ENCODE data around the gene RPL21. TPM values are rescaled to one million over a fixed set of nuclear protein-coding genes. Genes with fewer than 3 reads are reported as not detected.

The RPL21 gene
- polyA plus RNA-seq, 3 donors: 1,311 to 1,781 (median 1,417) TPM

- Mint-ChIP-seq H3K9me3 (peaks cover 2 to 22% (median 13%) of the 10 kb centered on the region in 7 donors), H3K4me3 (no peak overlapping the region), H3K4me1 (peaks cover 3% of the 10 kb centered on the region), H3K27ac (no peak overlapping the region), H3K36me3 (no peaks in the 10 kb centered on the region), H3K27me3 (ENCODE audit: low read depth in 3 of 3) (peaks cover 2 to 6% (median 2%) of the 10 kb centered on the region in 3 donors)
- no peak for TF ChIP-seq CTCF (IDR thresholded peaks at IDR 0.05)
- Histone ChIP-seq H3K4me3 (replicated peaks in 1 of 3; ENCODE audit: low read depth in 2 of 3, low read length in 3 of 3) (no peak overlapping the region), H3K9me3 (replicated peaks in 1 of 2; ENCODE audit: control insufficient read depth in 1 of 2, insufficient read depth in 1 of 2, low read length in 2 of 2) (peaks cover 0 to 17% of the 10 kb centered on the region in 2 donors), H4K20me1 (ENCODE audit: insufficient read depth, low read length) (no peaks in the 10 kb centered on the region), H3K79me2 (ENCODE audit: insufficient read depth, low read length) (no peaks in the 10 kb centered on the region), H3K4me1 (ENCODE audit: control insufficient read depth in 1 of 2, insufficient read depth in 2 of 2, low read length in 2 of 2) (no peaks in the 10 kb centered on the region), H3K27ac (ENCODE audit: low read depth in 1 of 2, low read length in 2 of 2) (no peak overlapping the region), H3K27me3 (ENCODE audit: control insufficient read depth in 2 of 2, insufficient read depth in 2 of 2, low read length in 2 of 2) (no peaks in the 10 kb centered on the region), H3K9ac (ENCODE audit: insufficient read depth, low read length, poor library complexity, severe bottlenecking) (no peak overlapping the region), H2AFZ (ENCODE audit: insufficient read depth, low read depth, low read length, poor library complexity, severe bottlenecking) (no peak overlapping the region), H3K36me3 (replicated peaks in 1 of 2; ENCODE audit: control insufficient read depth in 1 of 2, insufficient read depth in 2 of 2, low read length in 2 of 2) (no peaks in the 10 kb centered on the region), H3K4me2 (replicated peaks; ENCODE audit: extremely low read depth, low read length, poor library complexity, severe bottlenecking) (no peak overlapping the region)
- intact Hi-C loops (cut with micrococcal nuclease): no loop called here
- DNase-seq: no peak
- 100% methylated on average over 1 of the region's 1 CpG for WGBS (ENCODE audit: insufficient coverage)
Observed at GRCh38 chr13:27208514-27208913, 42.8 kb upstream of the RPL21 start.

- no peaks in the 10 kb centered on the region for H4K20me1 ChIP-seq (ENCODE audit: insufficient read depth, low read length)
- Mint-ChIP-seq H3K4me1 (peaks cover 3% of the 10 kb centered on the region), H3K27ac (no peak overlapping the region), H3K9me3 (peaks cover 2 to 22% (median 13%) of the 10 kb centered on the region in 7 donors), H3K27me3 (ENCODE audit: low read depth in 3 of 3) (peaks cover 2 to 3% (median 2%) of the 10 kb centered on the region in 3 donors), H3K4me3 (no peak overlapping the region), H3K36me3 (no peaks in the 10 kb centered on the region)
- peaks cover 0 to 17% of the 10 kb centered on the region in 2 donors for H3K9me3 ChIP-seq (replicated peaks in 1 of 2; ENCODE audit: control insufficient read depth in 1 of 2, insufficient read depth in 1 of 2, low read length in 2 of 2)
- H3K27ac ChIP-seq (ENCODE audit: low read depth in 1 of 2, low read length in 2 of 2): no peak overlapping the region
- no peaks in the 10 kb centered on the region for H3K36me3 ChIP-seq (replicated peaks in 1 of 2; ENCODE audit: control insufficient read depth in 1 of 2, insufficient read depth in 2 of 2, low read length in 2 of 2)
- H3K4me2 ChIP-seq (replicated peaks; ENCODE audit: extremely low read depth, low read length, poor library complexity, severe bottlenecking): no peak overlapping the region
- no peak for TF ChIP-seq CTCF (IDR thresholded peaks at IDR 0.05)
- no peaks in the 10 kb centered on the region for H3K4me1 ChIP-seq (ENCODE audit: control insufficient read depth in 1 of 2, insufficient read depth in 2 of 2, low read length in 2 of 2)
- H3K79me2 ChIP-seq (ENCODE audit: insufficient read depth, low read length): no peaks in the 10 kb centered on the region
- H3K9ac ChIP-seq (ENCODE audit: insufficient read depth, low read length, poor library complexity, severe bottlenecking): no peak overlapping the region
- H3K27me3 ChIP-seq (ENCODE audit: control insufficient read depth in 2 of 2, insufficient read depth in 2 of 2, low read length in 2 of 2): no peaks in the 10 kb centered on the region
- intact Hi-C loops (cut with micrococcal nuclease): no loop called here
- H2AFZ ChIP-seq (ENCODE audit: insufficient read depth, low read depth, low read length, poor library complexity, severe bottlenecking): no peak overlapping the region
- no peak overlapping the region for H3K4me3 ChIP-seq (replicated peaks in 1 of 3; ENCODE audit: low read depth in 2 of 3, low read length in 3 of 3)
- no peak for DNase-seq
- WGBS (ENCODE audit: insufficient coverage): no CpG with 5 or more reads among the region's 1 CpG
Observed at GRCh38 chr13:27211271-27211670, 40.1 kb upstream of the RPL21 start.
